ENCODE measurements around the gene GNA15.

The GNA15 gene

GRCh38 chr19:3175781-3176714, 40.2 kb downstream of the GNA15 start:
- DNase-seq (ENCODE audit: low read depth, low spot score) = peak; percentile 74

GRCh38 chr19:3176715-3177501, 41.1 kb downstream of the GNA15 start:
- DNase-seq (ENCODE audit: low read depth, low spot score) = peak; percentile 64

GRCh38 chr19:3178377-3178972, 42.6 kb downstream of the GNA15 start, which contains the start of gene S1PR4:
Gene S1PR4 (plus strand): TSS chr19:3178769. CDS start chr19:3178793, 24 bp downstream.
- no peak for DNase-seq (ENCODE audit: low read depth, low spot score)

- no peak for DNase-seq (ENCODE audit: low read depth, low spot score)
Observed at GRCh38 chr19:3178973-3179738, 43.3 kb downstream of the GNA15 start.

- DNase-seq (ENCODE audit: low read depth, low spot score) = no peak
Observed at GRCh38 chr19:3179739-3180293, 44.0 kb downstream of the GNA15 start.

GRCh38 chr19:3183721-3184641, 48.1 kb downstream of the GNA15 start:
- no peak for DNase-seq (ENCODE audit: low read depth, low spot score)

GRCh38 chr19:3184847-3185460, 49.1 kb downstream of the GNA15 start:
- no peak for DNase-seq (ENCODE audit: low read depth, low spot score)

GRCh38 chr19:3185461-3186159, 49.8 kb downstream of the GNA15 start, which contains the start of gene NCLN:
Gene NCLN (plus strand): TSS chr19:3185930. CDS start chr19:3186031, 101 bp downstream.
- peak; percentile 98 for DNase-seq (ENCODE audit: low read depth, low spot score)

GRCh38 chr19:3186160-3186688, 50.4 kb downstream of the GNA15 start:
- DNase-seq (ENCODE audit: low read depth, low spot score) = peak; percentile 35

GRCh38 chr19:3186891-3187661, 51.2 kb downstream of the GNA15 start:
- no peak for DNase-seq (ENCODE audit: low read depth, low spot score)

GRCh38 chr19:3187662-3188511, 52.1 kb downstream of the GNA15 start:
- no peak for DNase-seq (ENCODE audit: low read depth, low spot score)

GRCh38 chr19:3188627-3189596, 53.1 kb downstream of the GNA15 start:
- no peak for DNase-seq (ENCODE audit: low read depth, low spot score)

GRCh38 chr19:3189702-3190469, 54.1 kb downstream of the GNA15 start:
- no peak for DNase-seq (ENCODE audit: low read depth, low spot score)

GRCh38 chr19:3190470-3190770, 54.6 kb downstream of the GNA15 start:
- no peak for DNase-seq (ENCODE audit: low read depth, low spot score)
